ENCODE results near the gene VSTM2L.

The VSTM2L gene

DNA sequence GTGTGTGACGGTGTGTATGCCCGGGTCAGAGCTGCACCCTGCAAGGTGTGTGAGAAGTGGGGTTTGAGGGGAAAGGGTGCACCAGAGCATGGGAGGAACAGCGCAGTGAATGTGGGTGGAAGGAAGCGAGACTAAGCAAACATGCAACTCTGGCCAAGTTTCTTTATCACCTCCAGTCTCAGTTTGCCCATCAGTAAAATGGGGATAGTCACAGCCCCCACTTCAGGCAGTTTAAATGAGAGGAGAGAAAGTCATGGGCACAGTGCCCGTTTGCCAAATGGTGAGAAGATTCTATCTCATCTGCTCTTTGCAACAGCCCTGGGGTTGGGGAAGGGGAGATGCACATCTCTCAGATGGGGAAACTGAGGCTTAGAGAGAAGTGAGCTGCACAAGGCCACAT, 12.8 kb upstream of the VSTM2L start:
- H3K9me3 ChIP-seq (ENCODE audit: control insufficient read depth in 2 of 2, low read length in 2 of 2), result no peaks in the 10 kb centered on the region
- H3K27ac ChIP-seq (ENCODE audit: low read depth in 2 of 2, low read length in 2 of 2), result no peak overlapping the region
- H3K4me3 ChIP-seq (ENCODE audit: low read length in 2 of 2), result no peak overlapping the region
- H3K27me3 ChIP-seq (ENCODE audit: control insufficient read depth in 2 of 2, insufficient read depth in 2 of 2, low read length in 2 of 2), result no peaks in the 10 kb centered on the region
- no peak overlapping the region for H3K9ac ChIP-seq (ENCODE audit: low read depth in 1 of 2, low read length in 2 of 2)
- H3K4me1 ChIP-seq (ENCODE audit: control insufficient read depth in 2 of 2, insufficient read depth in 2 of 2, low read length in 2 of 2), result no peaks in the 10 kb centered on the region
- H3K36me3 ChIP-seq (ENCODE audit: control insufficient read depth in 2 of 2, insufficient read depth in 2 of 2, low read length in 2 of 2), result no peaks in the 10 kb centered on the region

DNA sequence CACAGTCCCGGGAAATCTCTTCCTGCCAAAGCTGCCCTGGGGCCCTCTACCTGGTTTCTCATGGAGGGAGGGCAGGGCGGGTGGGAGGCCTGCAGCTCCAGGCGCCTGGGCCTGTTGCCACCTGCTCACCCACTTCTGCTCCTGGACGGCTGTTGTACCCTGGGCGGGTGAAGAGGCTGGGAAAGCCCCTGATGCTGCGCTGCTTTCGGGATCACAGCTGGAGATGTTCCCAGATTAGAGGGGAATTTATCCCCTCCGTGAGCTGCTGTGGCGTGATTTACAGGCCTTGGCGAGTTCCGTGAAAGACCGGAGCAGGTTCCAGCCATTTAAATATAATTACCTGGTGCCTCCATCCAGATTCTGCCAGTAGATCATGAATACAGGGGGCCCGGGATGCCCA, 12.3 kb upstream of the VSTM2L start:
- Histone ChIP-seq H3K4me3 (ENCODE audit: low read length in 2 of 2) (no peak overlapping the region), H3K36me3 (ENCODE audit: control insufficient read depth in 2 of 2, insufficient read depth in 2 of 2, low read length in 2 of 2) (no peaks in the 10 kb centered on the region), H3K27me3 (ENCODE audit: control insufficient read depth in 2 of 2, insufficient read depth in 2 of 2, low read length in 2 of 2) (no peaks in the 10 kb centered on the region), H3K27ac (ENCODE audit: low read depth in 2 of 2, low read length in 2 of 2) (no peak overlapping the region), H3K9me3 (ENCODE audit: control insufficient read depth in 2 of 2, low read length in 2 of 2) (no peaks in the 10 kb centered on the region), H3K9ac (ENCODE audit: low read depth in 1 of 2, low read length in 2 of 2) (no peak overlapping the region), H3K4me1 (ENCODE audit: control insufficient read depth in 2 of 2, insufficient read depth in 2 of 2, low read length in 2 of 2) (no peaks in the 10 kb centered on the region)

DNA sequence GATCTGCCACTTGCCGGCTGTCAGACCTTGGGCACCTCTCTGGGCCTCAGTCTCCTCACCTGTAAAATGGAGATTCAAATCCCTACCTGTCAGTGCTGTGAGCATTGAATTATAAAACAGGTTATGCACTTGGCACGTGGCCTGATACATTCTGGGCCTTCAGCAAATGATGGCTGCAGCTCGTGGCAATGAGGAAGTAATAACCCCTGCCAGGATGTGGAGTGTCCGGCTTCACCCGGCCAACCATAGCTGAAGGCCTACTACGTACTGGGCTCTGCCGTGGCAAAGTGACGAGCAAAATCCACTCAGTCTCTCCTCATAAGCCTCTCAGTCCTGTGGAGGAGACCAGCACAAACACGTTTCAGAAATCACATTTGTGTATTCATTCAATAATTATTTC, 10.9 kb upstream of the VSTM2L start:
- Histone ChIP-seq H3K36me3 (ENCODE audit: control insufficient read depth in 2 of 2, insufficient read depth in 2 of 2, low read length in 2 of 2) (no peaks in the 10 kb centered on the region), H3K9ac (ENCODE audit: low read depth in 1 of 2, low read length in 2 of 2) (no peak overlapping the region), H3K4me3 (ENCODE audit: low read length in 2 of 2) (no peak overlapping the region), H3K9me3 (ENCODE audit: control insufficient read depth in 2 of 2, low read length in 2 of 2) (no peaks in the 10 kb centered on the region), H3K27ac (ENCODE audit: low read depth in 2 of 2, low read length in 2 of 2) (no peak overlapping the region), H3K27me3 (ENCODE audit: control insufficient read depth in 2 of 2, insufficient read depth in 2 of 2, low read length in 2 of 2) (no peaks in the 10 kb centered on the region), H3K4me1 (ENCODE audit: control insufficient read depth in 2 of 2, insufficient read depth in 2 of 2, low read length in 2 of 2) (no peaks in the 10 kb centered on the region)

DNA sequence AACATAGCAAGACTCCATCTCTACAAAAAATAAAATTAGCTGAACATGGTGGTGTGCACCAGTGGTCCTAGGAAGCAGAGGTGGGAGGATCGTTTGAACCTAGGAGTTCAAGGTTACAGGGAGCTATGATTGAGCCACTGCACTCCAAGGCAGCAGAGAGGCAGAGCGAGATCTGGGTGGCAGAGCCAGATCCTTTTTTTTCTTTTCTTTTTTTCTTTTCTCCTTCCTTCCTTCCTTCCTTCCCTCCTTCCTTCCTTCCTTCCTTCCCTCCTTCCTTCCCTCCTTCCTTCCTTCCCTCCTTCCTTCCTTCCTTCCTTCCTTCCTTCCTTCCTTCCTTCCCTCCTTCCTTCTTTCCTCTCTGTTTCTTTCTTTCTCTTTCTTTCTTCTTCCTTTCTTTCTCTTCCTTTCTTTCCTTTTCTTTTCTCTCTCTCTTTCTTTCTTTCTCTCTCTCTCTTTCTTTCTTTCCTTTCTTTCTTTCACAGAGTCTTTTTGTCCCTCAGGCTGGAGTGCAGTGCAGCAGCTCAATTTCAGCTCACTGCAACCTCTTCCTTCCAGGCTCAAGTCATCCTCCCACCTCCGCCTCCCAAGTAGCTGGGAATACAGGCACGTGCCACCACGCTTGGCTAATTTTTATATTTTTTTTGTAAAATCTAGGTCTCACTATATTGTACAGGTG, 9.2 kb upstream of the VSTM2L start:
- Histone ChIP-seq H3K27me3 (ENCODE audit: control insufficient read depth in 2 of 2, insufficient read depth in 2 of 2, low read length in 2 of 2) (no peaks in the 10 kb centered on the region), H3K4me1 (ENCODE audit: control insufficient read depth in 2 of 2, insufficient read depth in 2 of 2, low read length in 2 of 2) (no peaks in the 10 kb centered on the region), H3K9me3 (ENCODE audit: control insufficient read depth in 2 of 2, low read length in 2 of 2) (no peaks in the 10 kb centered on the region), H3K4me3 (ENCODE audit: low read length in 2 of 2) (no peak overlapping the region), H3K27ac (ENCODE audit: low read depth in 2 of 2, low read length in 2 of 2) (no peak overlapping the region), H3K9ac (ENCODE audit: low read depth in 1 of 2, low read length in 2 of 2) (no peak overlapping the region), H3K36me3 (ENCODE audit: control insufficient read depth in 2 of 2, insufficient read depth in 2 of 2, low read length in 2 of 2) (no peaks in the 10 kb centered on the region)

DNA sequence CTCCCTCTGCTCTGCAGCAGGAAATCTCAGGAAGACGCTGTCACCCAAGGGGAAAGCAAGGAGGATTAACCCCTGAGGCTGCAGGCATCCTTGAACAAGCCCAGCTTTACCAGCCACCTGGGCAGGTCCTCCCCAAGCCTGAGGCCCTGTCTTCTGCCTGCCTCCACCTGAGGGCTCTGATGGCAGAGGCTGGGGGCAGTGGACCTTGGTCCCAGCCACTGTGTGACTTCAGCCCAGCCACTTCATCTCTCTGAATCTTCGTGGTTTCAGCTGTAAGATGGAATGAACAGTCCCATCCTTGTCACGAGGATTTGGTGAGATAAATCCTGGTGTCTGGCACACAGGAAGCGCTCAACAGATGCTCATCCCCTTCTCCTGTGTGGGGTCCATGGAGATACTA, 8.5 kb upstream of the VSTM2L start:
- peaks cover 0 to 5% of the 10 kb centered on the region in 2 donors for H3K27me3 ChIP-seq (ENCODE audit: control insufficient read depth in 2 of 2, insufficient read depth in 2 of 2, low read length in 2 of 2)
- no peak overlapping the region for H3K9ac ChIP-seq (ENCODE audit: low read depth in 1 of 2, low read length in 2 of 2)
- no peak overlapping the region for H3K4me3 ChIP-seq (ENCODE audit: low read length in 2 of 2)
- H3K27ac ChIP-seq (ENCODE audit: low read depth in 2 of 2, low read length in 2 of 2), result no peak overlapping the region
- no peaks in the 10 kb centered on the region for H3K36me3 ChIP-seq (ENCODE audit: control insufficient read depth in 2 of 2, insufficient read depth in 2 of 2, low read length in 2 of 2)
- no peaks in the 10 kb centered on the region for H3K9me3 ChIP-seq (ENCODE audit: control insufficient read depth in 2 of 2, low read length in 2 of 2)
- H3K4me1 ChIP-seq (ENCODE audit: control insufficient read depth in 2 of 2, insufficient read depth in 2 of 2, low read length in 2 of 2), result no peaks in the 10 kb centered on the region

DNA sequence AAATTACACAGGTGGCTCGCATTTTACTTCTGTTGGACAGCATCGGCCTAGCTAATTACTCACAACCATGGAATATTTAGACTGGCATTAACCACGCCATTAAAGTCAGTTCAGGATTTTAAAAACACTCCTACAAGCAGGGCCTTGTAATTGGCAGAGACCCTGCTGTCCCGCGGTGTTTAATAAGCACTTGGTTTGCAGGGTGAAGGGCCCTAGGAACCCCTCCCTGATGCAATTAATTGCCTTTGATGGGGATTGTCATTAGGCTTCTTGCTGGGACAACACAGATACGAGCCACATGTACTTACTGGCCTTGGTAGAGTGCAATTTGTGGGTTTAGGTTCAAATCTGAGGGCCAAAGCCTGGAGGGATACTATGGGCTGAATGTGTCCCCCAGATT, 7.8 kb upstream of the VSTM2L start:
- Histone ChIP-seq H3K4me3 (ENCODE audit: low read length in 2 of 2) (no peak overlapping the region), H3K9me3 (ENCODE audit: control insufficient read depth in 2 of 2, low read length in 2 of 2) (no peaks in the 10 kb centered on the region), H3K36me3 (ENCODE audit: control insufficient read depth in 2 of 2, insufficient read depth in 2 of 2, low read length in 2 of 2) (no peaks in the 10 kb centered on the region), H3K27ac (ENCODE audit: low read depth in 2 of 2, low read length in 2 of 2) (no peak overlapping the region), H3K27me3 (ENCODE audit: control insufficient read depth in 2 of 2, insufficient read depth in 2 of 2, low read length in 2 of 2) (peaks cover 4 to 11% of the 10 kb centered on the region in 2 donors), H3K4me1 (ENCODE audit: control insufficient read depth in 2 of 2, insufficient read depth in 2 of 2, low read length in 2 of 2) (no peaks in the 10 kb centered on the region), H3K9ac (ENCODE audit: low read depth in 1 of 2, low read length in 2 of 2) (no peak overlapping the region)

DNA sequence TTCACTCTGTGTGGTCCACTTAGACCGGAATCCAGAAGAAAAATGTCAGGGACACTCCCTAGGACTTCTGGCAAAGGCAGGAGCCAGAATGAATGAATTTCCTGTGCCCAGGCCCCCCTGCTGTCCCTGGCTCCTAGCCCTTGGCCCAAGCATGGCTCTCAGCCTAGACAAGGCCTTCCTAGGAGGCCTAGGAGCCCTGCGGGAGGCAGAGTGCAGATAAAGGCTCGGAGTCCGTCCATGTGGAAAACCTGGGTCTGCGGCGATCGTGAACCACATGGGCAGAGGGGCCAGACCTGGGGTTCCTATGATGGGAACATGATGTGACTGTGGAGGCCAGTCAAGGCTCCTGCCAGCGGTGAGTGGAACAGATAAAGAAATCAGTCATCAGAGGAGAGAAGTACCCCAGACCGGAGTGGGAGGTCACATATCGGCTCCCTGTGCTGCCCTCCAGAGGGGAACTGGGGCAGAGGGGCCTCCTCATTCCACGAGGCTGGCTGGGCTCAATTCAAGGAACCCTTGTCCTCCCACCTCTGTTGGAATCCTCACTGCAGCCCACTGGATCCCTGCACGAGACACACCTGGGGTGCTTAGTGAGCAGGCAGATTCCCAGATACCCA, 5.9 kb upstream of the VSTM2L start:
- Histone ChIP-seq H3K36me3 (ENCODE audit: control insufficient read depth in 2 of 2, insufficient read depth in 2 of 2, low read length in 2 of 2) (no peaks in the 10 kb centered on the region), H3K9ac (ENCODE audit: low read depth in 1 of 2, low read length in 2 of 2) (no peak overlapping the region), H3K4me1 (ENCODE audit: control insufficient read depth in 2 of 2, insufficient read depth in 2 of 2, low read length in 2 of 2) (no peaks in the 10 kb centered on the region), H3K27ac (ENCODE audit: low read depth in 2 of 2, low read length in 2 of 2) (no peak overlapping the region), H3K4me3 (ENCODE audit: low read length in 2 of 2) (no peak overlapping the region), H3K9me3 (ENCODE audit: control insufficient read depth in 2 of 2, low read length in 2 of 2) (no peaks in the 10 kb centered on the region), H3K27me3 (ENCODE audit: control insufficient read depth in 2 of 2, insufficient read depth in 2 of 2, low read length in 2 of 2) (peaks cover 6 to 23% of the 10 kb centered on the region in 2 donors)

DNA sequence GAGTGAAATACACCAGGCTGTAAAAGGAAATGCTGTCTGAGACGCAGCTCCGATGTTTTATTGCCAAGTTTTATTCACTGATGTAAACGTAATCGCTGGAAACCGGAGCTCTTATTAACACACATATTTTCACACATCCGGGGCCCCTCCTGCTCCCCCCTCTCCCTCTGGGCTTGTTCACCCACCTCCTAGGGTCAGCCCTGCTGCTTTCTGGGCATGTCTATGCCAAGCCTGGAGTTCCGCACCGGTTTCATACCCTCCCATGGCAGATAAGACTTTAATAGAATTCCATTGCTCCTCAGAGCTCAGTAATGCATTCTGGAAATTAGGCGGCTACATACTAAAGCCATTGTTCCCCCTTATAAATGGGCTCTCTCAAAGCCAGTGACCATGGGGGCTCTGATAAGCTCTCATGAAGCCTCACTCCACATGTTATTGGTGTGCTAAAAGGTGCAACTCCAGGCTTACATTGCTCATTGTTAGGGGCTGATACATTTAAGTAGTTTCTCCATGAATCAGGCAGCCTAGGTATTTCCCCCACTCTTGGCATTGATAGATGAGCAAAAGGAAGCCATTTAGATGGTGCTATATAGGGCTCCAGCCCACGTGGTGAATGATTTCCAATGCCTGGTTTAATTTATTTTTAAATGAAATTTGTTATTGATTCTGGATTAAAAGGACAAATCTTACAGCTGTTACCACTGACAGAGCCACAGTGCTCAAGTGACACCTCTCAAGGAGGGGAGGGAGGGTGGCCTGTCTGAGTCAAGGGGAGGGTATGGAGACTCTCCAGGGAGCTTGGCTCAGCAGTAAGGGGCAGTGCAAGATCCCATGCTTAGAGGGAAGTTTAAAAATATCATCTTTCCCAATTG, 4.5 kb upstream of the VSTM2L start:
- Histone ChIP-seq H3K9me3 (ENCODE audit: control insufficient read depth in 2 of 2, low read length in 2 of 2) (no peaks in the 10 kb centered on the region), H3K9ac (ENCODE audit: low read depth in 1 of 2, low read length in 2 of 2) (no peak overlapping the region), H3K36me3 (ENCODE audit: control insufficient read depth in 2 of 2, insufficient read depth in 2 of 2, low read length in 2 of 2) (no peaks in the 10 kb centered on the region), H3K27ac (ENCODE audit: low read depth in 2 of 2, low read length in 2 of 2) (no peak overlapping the region), H3K4me1 (ENCODE audit: control insufficient read depth in 2 of 2, insufficient read depth in 2 of 2, low read length in 2 of 2) (no peaks in the 10 kb centered on the region), H3K4me3 (ENCODE audit: low read length in 2 of 2) (no peak overlapping the region), H3K27me3 (ENCODE audit: control insufficient read depth in 2 of 2, insufficient read depth in 2 of 2, low read length in 2 of 2) (peaks cover 11 to 27% of the 10 kb centered on the region in 2 donors)

DNA sequence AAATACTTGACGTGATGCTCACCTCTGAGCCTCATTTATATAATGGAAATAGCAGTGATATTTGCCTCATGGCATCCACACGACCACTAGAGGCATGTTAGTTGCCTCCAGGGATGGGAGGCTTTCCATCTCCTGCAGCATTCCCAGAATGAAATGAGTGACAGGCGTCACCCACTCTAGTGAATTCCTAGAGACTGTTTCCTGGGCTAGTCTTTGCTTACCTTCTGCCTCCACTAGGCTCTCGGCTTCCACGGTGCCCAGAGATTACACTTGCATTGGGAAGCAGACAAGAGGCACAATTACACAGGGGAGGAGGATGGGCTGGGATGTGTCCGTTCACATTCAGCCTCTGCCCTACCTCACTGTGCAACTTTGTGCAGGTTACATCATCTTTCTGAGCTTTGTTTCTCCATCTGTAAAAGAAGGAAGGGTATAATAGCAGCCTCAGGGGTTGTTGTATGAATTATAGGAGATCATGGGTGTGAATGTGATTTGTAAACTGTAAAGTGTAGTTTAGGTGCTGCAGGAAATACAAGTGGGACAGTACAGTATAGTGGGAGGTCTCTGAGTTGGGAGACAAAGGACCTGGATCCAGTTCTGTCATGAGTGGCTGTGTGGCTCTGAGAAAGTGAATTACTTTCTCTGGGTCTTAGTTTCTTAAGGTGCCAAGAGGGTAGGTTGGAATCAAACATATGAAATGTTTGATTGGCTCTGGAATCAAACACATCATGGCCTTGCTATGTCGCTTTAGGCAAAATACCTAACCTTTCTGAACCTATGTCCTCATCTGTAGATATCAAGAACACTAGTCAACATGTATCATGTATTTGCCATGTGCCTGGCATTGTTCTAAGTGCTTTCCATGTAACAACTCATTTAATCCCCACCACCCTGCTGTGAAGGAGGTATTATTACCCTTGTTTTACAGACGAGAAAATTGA, 3.6 kb upstream of the VSTM2L start:
- Histone ChIP-seq H3K27ac (ENCODE audit: low read depth in 2 of 2, low read length in 2 of 2) (no peak overlapping the region), H3K4me3 (ENCODE audit: low read length in 2 of 2) (no peak overlapping the region), H3K4me1 (ENCODE audit: control insufficient read depth in 2 of 2, insufficient read depth in 2 of 2, low read length in 2 of 2) (no peaks in the 10 kb centered on the region), H3K9ac (ENCODE audit: low read depth in 1 of 2, low read length in 2 of 2) (no peak overlapping the region), H3K27me3 (ENCODE audit: control insufficient read depth in 2 of 2, insufficient read depth in 2 of 2, low read length in 2 of 2) (peaks cover 17 to 36% of the 10 kb centered on the region in 2 donors), H3K9me3 (ENCODE audit: control insufficient read depth in 2 of 2, low read length in 2 of 2) (no peaks in the 10 kb centered on the region), H3K36me3 (ENCODE audit: control insufficient read depth in 2 of 2, insufficient read depth in 2 of 2, low read length in 2 of 2) (no peaks in the 10 kb centered on the region)
